Loucy (cell line): Measurements from ENCODE around the gene ABHD15.
A peak's percentile ranks its signal among the peaks of the same experiment; 100 is the strongest.

Experiments used
- H2AFZ ChIP-seq: fragments of 200-600 bp; sonication (generic); 2 replicates; pipeline ENCODE4 v1.6.0; 2016; ENCODE audit warnings: antibody characterized with exemption, mild to moderate bottlenecking, low read length, moderate library complexity
- H3F3A ChIP-seq: fragments of 200-600 bp; 2 replicates; pipeline ENCODE4 v1.6.0; 2016; ENCODE audit warnings: antibody characterized with exemption, low read depth, mild to moderate bottlenecking
- H3K27me3 ChIP-seq: fragments of 200-600 bp; sonication (generic); 2 replicates; pipeline ENCODE4 v1.6.1; 2014; ENCODE audit warnings: low read length, mild to moderate bottlenecking; ENCODE audit not compliant: insufficient read depth, poor library complexity, severe bottlenecking
- H3K36me3 ChIP-seq: fragments of 200-600 bp; sonication (generic); 2 replicates; pipeline ENCODE4 v1.6.1; 2016; ENCODE audit warnings: low read length; ENCODE audit not compliant: insufficient read depth
- H3K4me1 ChIP-seq: fragments of 200-600 bp; sonication (generic); 2 replicates; pipeline ENCODE4 v1.5.1; 2014; ENCODE audit warnings: low read length, mild to moderate bottlenecking; ENCODE audit not compliant: insufficient read depth, poor library complexity, severe bottlenecking
- H3K4me2 ChIP-seq: fragments of 200-600 bp; sonication (generic); 2 replicates; pipeline ENCODE4 v1.6.0; 2014; ENCODE audit warnings: antibody characterized with exemption, low read length, low read depth, mild to moderate bottlenecking; ENCODE audit not compliant: poor library complexity, severe bottlenecking
- H3K4me3 ChIP-seq: fragments of 200-600 bp; sonication (generic); 2 replicates; pipeline ENCODE4 v1.5.1; 2014; ENCODE audit warnings: low read length, mild to moderate bottlenecking, mixed read lengths; ENCODE audit not compliant: poor library complexity, severe bottlenecking
- H3K79me2 ChIP-seq: fragments of 200-600 bp; sonication (generic); 2 replicates; pipeline ENCODE4 v1.6.1; 2014; ENCODE audit warnings: low read length; ENCODE audit not compliant: insufficient read depth
- H3K9ac ChIP-seq: fragments of 200-600 bp; sonication (generic); 2 replicates; pipeline ENCODE4 v1.6.0; 2014; ENCODE audit warnings: mild to moderate bottlenecking, low read depth, low read length, moderate library complexity; ENCODE audit not compliant: poor library complexity, severe bottlenecking
- H3K9me2 ChIP-seq: fragments of 200-600 bp; sonication (generic); replicated peaks from 2 replicates; pipeline ENCODE4 v1.6.1; 2016; ENCODE audit warnings: low read depth, low read length, mixed read lengths
- H3K9me3 ChIP-seq: fragments of 200-600 bp; sonication (generic); 2 replicates; pipeline ENCODE4 v1.6.1; 2014; ENCODE audit warnings: mild to moderate bottlenecking, antibody characterized with exemption, low read length, low read depth; ENCODE audit not compliant: insufficient read depth
- H4K20me1 ChIP-seq: fragments of 200-600 bp; sonication (generic); 2 replicates; pipeline ENCODE4 v1.6.0; 2014; ENCODE audit warnings: antibody characterized with exemption, low read length, mild to moderate bottlenecking; ENCODE audit not compliant: insufficient read depth, poor library complexity, severe bottlenecking
- EZH2phosphoT487 ChIP-seq: fragments of 200-600 bp; IDR thresholded peaks from 2 replicates; pipeline ENCODE4 v1.6.1; 2018; ENCODE audit warnings: antibody characterized with exemption, mild to moderate bottlenecking, moderate library complexity, borderline replicate concordance
- TF ChIP-seq, protein P1 (sequence below): fragments of 200-600 bp; sonication (generic); conservative IDR thresholded peaks from 2 replicates; pipeline ENCODE4 v1.5.1; 2014; ENCODE audit warnings: mild to moderate bottlenecking, antibody characterized with exemption, low read length

ABHD15 gene

DNA sequence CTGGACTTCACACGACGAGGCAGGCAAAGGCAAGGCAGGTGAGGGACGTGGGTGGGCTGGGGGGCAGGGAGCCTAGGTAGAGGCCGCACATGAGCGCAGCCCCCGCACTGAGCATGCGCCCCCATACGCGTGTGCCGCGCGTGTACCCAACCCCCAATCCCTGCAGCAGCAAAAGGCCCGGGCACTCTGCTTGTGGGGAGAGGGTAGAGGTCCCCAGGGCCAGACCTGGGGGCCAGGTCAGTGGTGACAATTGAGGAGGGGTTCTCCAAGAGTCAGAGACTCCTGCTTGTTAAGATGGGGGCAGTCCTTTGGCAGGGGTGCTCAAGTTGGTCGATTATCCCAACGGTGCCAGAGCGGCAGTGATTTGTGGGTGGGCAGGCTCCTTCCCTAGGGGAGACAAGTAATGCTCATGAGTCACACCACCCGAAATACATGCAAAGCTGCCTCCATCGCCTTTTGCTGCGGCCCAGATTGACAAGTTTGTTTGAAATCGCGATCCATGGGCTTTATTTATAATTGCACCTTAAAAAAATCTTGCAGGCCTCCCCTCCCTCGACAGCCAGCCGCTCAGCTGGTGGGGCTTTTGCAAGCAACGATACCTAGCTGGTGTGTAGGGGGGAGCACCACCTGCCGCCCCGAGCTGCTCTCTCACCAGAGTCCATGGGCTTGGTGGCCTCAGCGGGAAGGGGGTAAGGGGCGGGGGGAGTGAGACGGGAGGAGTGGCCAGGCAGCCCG is 23.7 kb upstream of the ABHD15 start:
- Histone ChIP-seq H3K79me2 (peaks cover 42% of the 10 kb centered on the region), H3K9ac (peak overlapping the region; percentile 78), H3K4me1 (peaks cover 57% of the 10 kb centered on the region), H3K27me3 (no peaks in the 10 kb centered on the region), H3F3A (no peaks in the 10 kb centered on the region), H3K4me3 (peak overlapping the region; percentile 94), H3K4me2 (peak overlapping the region; percentile 98), H3K9me2 (no peaks in the 10 kb centered on the region), H3K36me3 (no peaks in the 10 kb centered on the region), H2AFZ (peak overlapping the region; percentile 100), H3K9me3 (no peaks in the 10 kb centered on the region), H4K20me1 (peaks cover 30% of the 10 kb centered on the region)
- TF ChIP-seq EZH2phosphoT487, result no peak
- TF ChIP-seq, protein P1, sequence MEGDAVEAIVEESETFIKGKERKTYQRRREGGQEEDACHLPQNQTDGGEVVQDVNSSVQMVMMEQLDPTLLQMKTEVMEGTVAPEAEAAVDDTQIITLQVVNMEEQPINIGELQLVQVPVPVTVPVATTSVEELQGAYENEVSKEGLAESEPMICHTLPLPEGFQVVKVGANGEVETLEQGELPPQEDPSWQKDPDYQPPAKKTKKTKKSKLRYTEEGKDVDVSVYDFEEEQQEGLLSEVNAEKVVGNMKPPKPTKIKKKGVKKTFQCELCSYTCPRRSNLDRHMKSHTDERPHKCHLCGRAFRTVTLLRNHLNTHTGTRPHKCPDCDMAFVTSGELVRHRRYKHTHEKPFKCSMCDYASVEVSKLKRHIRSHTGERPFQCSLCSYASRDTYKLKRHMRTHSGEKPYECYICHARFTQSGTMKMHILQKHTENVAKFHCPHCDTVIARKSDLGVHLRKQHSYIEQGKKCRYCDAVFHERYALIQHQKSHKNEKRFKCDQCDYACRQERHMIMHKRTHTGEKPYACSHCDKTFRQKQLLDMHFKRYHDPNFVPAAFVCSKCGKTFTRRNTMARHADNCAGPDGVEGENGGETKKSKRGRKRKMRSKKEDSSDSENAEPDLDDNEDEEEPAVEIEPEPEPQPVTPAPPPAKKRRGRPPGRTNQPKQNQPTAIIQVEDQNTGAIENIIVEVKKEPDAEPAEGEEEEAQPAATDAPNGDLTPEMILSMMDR, result no peak

GRCh38 chr17:29589524-29590410 is 22.9 kb upstream of the ABHD15 start, which contains the start of gene GIT1:
Gene GIT1 (minus strand): TSS chr17:29589648. CDS start chr17:29589378, 270 bp downstream.
- TF ChIP-seq, protein P1, result no peak
- no peak for TF ChIP-seq EZH2phosphoT487
- peak within 1 kb of the TSS; percentile 100 for H2AFZ ChIP-seq
- H3K4me1 ChIP-seq, result peaks cover 65% of the 10 kb centered on the region
- peaks cover 37% of the 10 kb centered on the region for H4K20me1 ChIP-seq
- H3K36me3 ChIP-seq, result no peaks in the 10 kb centered on the region
- peak within 1 kb of the TSS; percentile 98 for H3K4me2 ChIP-seq
- H3K79me2 ChIP-seq, result peaks cover 50% of the 10 kb centered on the region
- H3K27me3 ChIP-seq, result no peaks in the 10 kb centered on the region
- H3K9ac ChIP-seq, result peak within 1 kb of the TSS; percentile 83
- H3K9me3 ChIP-seq, result no peaks in the 10 kb centered on the region
- no peaks in the 10 kb centered on the region for H3K9me2 ChIP-seq
- no peaks in the 10 kb centered on the region for H3F3A ChIP-seq
- peak within 1 kb of the TSS; percentile 94 for H3K4me3 ChIP-seq

DNA sequence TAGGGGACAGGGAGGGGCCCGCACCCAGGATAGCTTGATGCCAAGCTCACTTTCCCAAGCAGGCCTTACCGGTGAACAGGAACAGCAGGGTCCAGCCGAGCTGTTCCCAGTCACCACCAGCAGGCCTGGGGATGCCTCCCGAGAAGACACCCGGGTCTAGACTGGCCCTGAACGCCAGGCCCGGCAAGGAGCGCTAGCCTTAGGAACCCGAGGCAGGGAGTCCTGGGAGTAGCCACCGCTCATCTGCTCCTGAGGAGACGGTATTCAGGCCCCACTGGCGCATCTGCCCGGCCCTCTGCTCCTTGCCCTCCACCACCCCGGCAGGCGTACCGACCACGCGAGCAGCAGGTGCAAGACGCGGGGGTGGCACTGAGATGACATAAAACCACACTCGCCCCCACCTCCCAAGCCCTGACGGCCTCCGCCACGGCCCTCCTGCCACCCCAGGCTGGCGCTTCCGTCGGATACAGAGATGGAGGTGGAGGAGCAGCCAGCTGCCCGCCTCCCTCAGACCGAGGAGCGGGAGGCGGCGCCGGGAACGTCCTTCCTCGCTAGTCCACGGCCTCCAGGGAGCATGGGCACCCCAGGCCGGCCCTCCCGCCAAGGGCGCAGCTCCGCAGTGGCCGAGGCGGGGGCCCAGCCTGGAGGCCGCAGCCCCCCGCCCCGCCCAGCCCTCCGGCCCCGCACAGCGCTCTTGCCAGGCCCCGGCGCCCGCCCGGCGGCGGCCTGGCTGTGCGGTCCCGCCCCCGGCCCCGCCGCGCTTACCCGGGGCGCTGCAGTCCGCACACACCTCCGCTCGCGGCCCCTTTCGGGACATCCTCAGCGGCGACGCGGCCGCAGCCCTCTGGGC is 21.9 kb upstream of the ABHD15 start:
- Histone ChIP-seq H3K79me2 (peaks cover 60% of the 10 kb centered on the region), H3F3A (no peaks in the 10 kb centered on the region), H3K27me3 (no peaks in the 10 kb centered on the region), H3K9me3 (no peaks in the 10 kb centered on the region), H3K4me2 (peak overlapping the region; percentile 95), H3K9ac (peak overlapping the region; percentile 83), H3K36me3 (no peaks in the 10 kb centered on the region), H3K4me1 (peaks cover 71% of the 10 kb centered on the region), H2AFZ (no peak overlapping the region), H3K9me2 (no peaks in the 10 kb centered on the region), H3K4me3 (peak overlapping the region; percentile 88), H4K20me1 (peaks cover 47% of the 10 kb centered on the region)
- TF ChIP-seq, protein P1, result no peak
- no peak for TF ChIP-seq EZH2phosphoT487
